Activated CD8-positive, alpha-beta memory T cell treated with anti-CD3 and anti-CD28 coated beads for 24 hours (primary cell): ENCODE results near the gene FAM171A1.
"Not testable (repeated sequence)": the region's sequence is repeated elsewhere in the genome, so short reads cannot be mapped to it uniquely, and the experiment has no call there.

Experiments
- DNase-seq: peaks from one replicate; pipeline ENCODE4 v3.0.0-alpha.2; 2020

Gene FAM171A1

GRCh38 chr10:15370856-15371701 is at the start of gene FAM171A1:
Gene FAM171A1, minus strand, starts transcription at chr10:15371289. Its CDS starts 237 bp downstream, at chr10:15371052.
- DNase-seq: peak; percentile 72

DNA sequence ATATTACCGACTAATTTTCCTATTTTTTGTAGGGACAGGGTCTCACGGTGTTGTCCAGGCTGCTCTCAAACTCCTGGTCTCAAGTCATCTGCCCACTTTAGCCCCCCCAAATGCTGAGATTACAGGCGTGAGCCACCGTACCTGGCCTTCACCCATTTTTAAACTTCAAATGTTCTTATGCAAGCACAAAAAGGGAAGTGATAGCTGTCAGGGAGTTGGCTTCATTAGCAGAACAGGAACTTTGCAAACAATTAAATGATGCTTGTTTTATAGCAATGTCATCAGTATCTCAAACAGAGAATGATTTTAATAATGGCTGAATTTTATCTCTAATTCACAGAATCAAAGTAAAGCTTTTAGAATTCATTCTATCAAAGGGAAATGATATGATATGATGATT is 49.8 kb upstream of the FAM171A1 start:
- no peak for DNase-seq

- no peak for DNase-seq
Observed at GRCh38 chr10:15419279-15419874, 48.3 kb upstream of the FAM171A1 start.

DNA sequence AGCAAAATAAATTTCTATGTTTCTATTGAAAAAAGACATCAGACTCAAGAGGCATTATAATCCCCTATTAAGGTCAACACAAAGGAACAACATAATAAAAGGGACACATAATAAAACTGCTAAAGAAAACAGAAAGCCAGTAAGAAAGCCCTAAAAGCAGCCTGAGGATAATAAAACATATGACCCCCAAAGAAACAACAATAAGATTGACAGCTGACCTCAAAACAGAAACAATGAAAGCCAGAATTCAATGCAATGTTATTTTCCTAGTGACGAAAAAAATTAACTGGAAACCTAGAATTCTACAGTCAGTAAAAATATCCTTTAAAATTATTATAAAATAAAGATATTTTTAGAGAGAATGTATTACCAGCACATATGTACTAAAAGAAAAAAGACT is 44.9 kb upstream of the FAM171A1 start:
- DNase-seq: no peak

- DNase-seq: no peak
Observed at GRCh38 chr10:15411010-15411409, 39.9 kb upstream of the FAM171A1 start.

GRCh38 chr10:15409350-15409749 is 38.3 kb upstream of the FAM171A1 start:
- not testable (repeated sequence) for DNase-seq

DNA sequence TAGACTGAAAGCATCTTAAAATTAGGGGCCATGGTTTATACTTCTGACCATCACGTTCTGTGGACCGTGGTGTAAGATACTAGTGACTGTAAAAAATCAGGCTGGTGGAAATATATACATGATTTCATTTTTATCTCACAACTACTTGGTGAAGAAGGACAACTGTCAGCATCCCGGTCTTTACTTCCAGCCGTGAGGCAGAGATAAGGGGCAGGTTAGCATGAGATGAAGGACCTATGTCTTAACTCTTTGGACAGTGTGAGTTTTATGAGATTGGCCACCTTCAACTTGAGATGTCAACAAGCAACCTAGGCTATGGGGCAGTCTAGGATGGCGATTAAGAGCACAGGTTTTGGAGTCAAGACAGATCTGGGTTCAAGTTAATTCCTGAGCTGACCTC is 37.5 kb upstream of the FAM171A1 start:
- no peak for DNase-seq

DNA sequence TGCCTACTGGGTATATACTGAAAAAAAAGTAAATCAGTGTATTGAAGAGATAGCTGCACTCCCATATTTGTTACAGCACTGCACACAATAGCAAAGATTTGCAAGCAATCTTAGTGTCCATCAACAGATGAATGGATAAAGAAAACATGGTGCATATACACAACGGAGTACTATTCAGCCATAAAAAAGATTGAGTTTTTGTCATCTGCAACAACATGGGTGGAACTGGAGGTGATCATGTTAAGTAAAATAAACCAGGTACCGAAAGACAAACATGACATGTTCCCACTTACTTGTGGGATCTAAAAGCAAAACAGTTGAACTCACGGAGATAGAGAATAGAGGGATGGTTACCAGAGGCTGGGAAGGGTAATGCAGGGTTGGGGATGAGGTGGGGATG is 34.2 kb upstream of the FAM171A1 start:
- no peak for DNase-seq

DNA sequence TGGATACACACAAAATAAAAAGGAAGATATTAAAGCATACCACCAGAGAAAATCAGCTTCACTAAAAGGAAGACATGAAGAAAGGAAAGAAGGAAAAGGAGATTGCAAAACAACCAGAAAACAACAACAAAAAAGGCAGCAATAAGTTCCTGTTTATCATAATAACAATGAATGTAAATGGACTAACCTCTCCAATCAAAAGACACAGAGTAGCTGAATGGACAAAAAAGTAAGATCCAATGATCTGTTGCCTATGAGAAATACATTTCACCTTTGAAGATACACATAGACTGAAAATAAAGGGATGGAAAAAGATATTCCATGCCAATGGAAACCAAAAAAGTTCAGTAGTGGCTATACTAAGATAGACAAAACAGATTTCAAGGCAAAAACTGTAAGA is 30.3 kb upstream of the FAM171A1 start:
- no peak for DNase-seq

- DNase-seq: not testable (repeated sequence)
Observed at GRCh38 chr10:15400461-15400860, 29.4 kb upstream of the FAM171A1 start.

GRCh38 chr10:15399060-15399661 is 28.1 kb upstream of the FAM171A1 start:
- no peak for DNase-seq

DNA sequence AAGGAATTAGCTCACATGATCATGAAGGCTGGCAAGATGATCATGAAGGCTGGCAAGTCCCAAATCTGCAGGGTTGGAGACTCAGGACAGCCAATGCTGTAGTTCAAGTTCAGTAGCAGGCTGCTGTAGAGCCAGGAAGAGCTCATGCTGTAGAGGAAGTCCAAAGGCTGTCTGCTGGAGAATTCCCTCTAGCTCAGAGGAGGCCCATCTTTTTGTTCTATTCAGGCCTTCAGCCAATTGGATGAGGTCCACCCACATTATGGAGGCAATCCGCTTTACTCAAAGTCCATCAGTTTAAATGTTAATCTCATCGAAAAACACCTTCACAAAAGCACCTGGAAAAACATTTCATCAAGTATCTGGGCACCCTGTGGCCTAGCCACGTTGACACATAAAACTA is 24.8 kb upstream of the FAM171A1 start:
- no peak for DNase-seq

- no peak for DNase-seq
Observed at GRCh38 chr10:15393139-15393825, 22.2 kb upstream of the FAM171A1 start.

GRCh38 chr10:15391491-15391890 is 20.4 kb upstream of the FAM171A1 start:
- no peak for DNase-seq

- DNase-seq: not testable (repeated sequence)
Observed at GRCh38 chr10:15388172-15388571, 17.1 kb upstream of the FAM171A1 start.

- no peak for DNase-seq
Observed at GRCh38 chr10:15387021-15387420, 15.9 kb upstream of the FAM171A1 start.

GRCh38 chr10:15385552-15386455 is 14.7 kb upstream of the FAM171A1 start:
- no peak for DNase-seq

GRCh38 chr10:15381420-15381819 is 10.3 kb upstream of the FAM171A1 start:
- DNase-seq: no peak

GRCh38 chr10:15379078-15379477 is 8.0 kb upstream of the FAM171A1 start:
- no peak for DNase-seq

- DNase-seq: no peak
Observed at GRCh38 chr10:15378569-15378968, 7.5 kb upstream of the FAM171A1 start.

GRCh38 chr10:15374566-15374965 is 3.5 kb upstream of the FAM171A1 start:
- no peak for DNase-seq

DNA sequence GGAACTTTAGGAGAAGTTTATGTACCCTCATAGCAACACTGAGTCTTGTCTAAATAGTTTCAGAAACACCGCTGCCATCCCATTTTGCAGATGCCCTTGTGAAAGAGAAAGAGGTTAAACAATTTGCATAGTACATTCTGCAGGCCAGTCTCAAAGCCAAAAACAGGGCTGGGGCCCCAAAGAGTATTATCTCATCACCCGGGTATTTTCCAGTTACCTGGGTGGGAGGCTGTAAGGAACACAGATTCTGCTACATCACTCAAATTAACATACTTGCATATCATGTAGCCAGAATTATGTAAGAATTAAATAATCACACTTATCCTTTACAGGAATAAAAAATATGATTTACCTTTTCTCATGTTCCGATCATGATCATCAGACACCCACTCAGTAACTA is 3.1 kb upstream of the FAM171A1 start:
- DNase-seq: no peak
